Dendritic cell treated with granulocyte-macrophage colony-stimulating factor and Interleukin-4, amounts not matched to agents 40 ng/mL and 50 ng/mL, for 4 days (primary cell): ENCODE measurements around the gene APOLD1.

ENCODE experiments used
- H3K27ac Mint-ChIP-seq: one replicate; pipeline ENCODE4 v1.8.0; 2022; ENCODE audit warnings: mild to moderate bottlenecking, mixed read lengths
- H3K27me3 Mint-ChIP-seq: one replicate; pipeline ENCODE4 v1.8.0; 2022; ENCODE audit warnings: mild to moderate bottlenecking, mixed read lengths
- H3K36me3 Mint-ChIP-seq: one replicate; pipeline ENCODE4 v1.8.0; 2022; ENCODE audit warnings: low read depth, mixed read lengths
- H3K4me1 Mint-ChIP-seq: one replicate; pipeline ENCODE4 v1.8.0; 2022; ENCODE audit warnings: low read depth, mixed read lengths
- H3K4me3 Mint-ChIP-seq: one replicate; pipeline ENCODE4 v1.8.0; 2022; ENCODE audit warnings: mild to moderate bottlenecking, moderate library complexity, mixed read lengths
- H3K9me3 Mint-ChIP-seq: one replicate; pipeline ENCODE4 v1.8.0; 2022; ENCODE audit warnings: mixed read lengths
- intact Hi-C: fragments of 100-400 bp; cut with micrococcal nuclease; formaldehyde crosslinking; loops from one replicate; pipeline ENCODE4 v1.15.0; 2022

Gene APOLD1

GRCh38 chr12:12764824-12765223 is 20.6 kb upstream of the APOLD1 start:
- H3K36me3 Mint-ChIP-seq: no peaks in the 10 kb centered on the region
- H3K27ac Mint-ChIP-seq: no peak overlapping the region
- H3K9me3 Mint-ChIP-seq: peaks cover 4% of the 10 kb centered on the region
- H3K27me3 Mint-ChIP-seq: no peaks in the 10 kb centered on the region
- H3K4me3 Mint-ChIP-seq: no peak overlapping the region
- no peaks in the 10 kb centered on the region for H3K4me1 Mint-ChIP-seq
- intact Hi-C loops: no loop called here

- H3K27me3 Mint-ChIP-seq: no peaks in the 10 kb centered on the region
- no peak overlapping the region for H3K27ac Mint-ChIP-seq
- no peaks in the 10 kb centered on the region for H3K36me3 Mint-ChIP-seq
- H3K4me1 Mint-ChIP-seq: no peaks in the 10 kb centered on the region
- no peak overlapping the region for H3K4me3 Mint-ChIP-seq
- peaks cover 14% of the 10 kb centered on the region for H3K9me3 Mint-ChIP-seq
- intact Hi-C loops: no loop called here
These were observed 15.2 kb upstream of the APOLD1 start for GRCh38 chr12:12770262-12770661.

GRCh38 chr12:12774791-12775190 is 10.7 kb upstream of the APOLD1 start:
- peaks cover 4% of the 10 kb centered on the region for H3K4me1 Mint-ChIP-seq
- no peak overlapping the region for H3K27ac Mint-ChIP-seq
- H3K4me3 Mint-ChIP-seq: no peak overlapping the region
- intact Hi-C loops: no loop called here
- H3K36me3 Mint-ChIP-seq: no peaks in the 10 kb centered on the region
- H3K9me3 Mint-ChIP-seq: peaks cover 10% of the 10 kb centered on the region
- H3K27me3 Mint-ChIP-seq: no peaks in the 10 kb centered on the region

- no peaks in the 10 kb centered on the region for H3K36me3 Mint-ChIP-seq
- no peak overlapping the region for H3K27ac Mint-ChIP-seq
- no peak overlapping the region for H3K4me3 Mint-ChIP-seq
- H3K4me1 Mint-ChIP-seq: peaks cover 5% of the 10 kb centered on the region
- no peaks in the 10 kb centered on the region for H3K27me3 Mint-ChIP-seq
- intact Hi-C loops: no loop called here
- no peaks in the 10 kb centered on the region for H3K9me3 Mint-ChIP-seq
These were observed 9.2 kb upstream of the APOLD1 start for GRCh38 chr12:12776261-12776660.

- no peaks in the 10 kb centered on the region for H3K27me3 Mint-ChIP-seq
- H3K4me3 Mint-ChIP-seq: no peak overlapping the region
- no peaks in the 10 kb centered on the region for H3K9me3 Mint-ChIP-seq
These were observed 8.4 kb upstream of the APOLD1 start for GRCh38 chr12:12777092-12777491.

GRCh38 chr12:12779007-12779406 is 6.5 kb upstream of the APOLD1 start:
- H3K4me3 Mint-ChIP-seq: no peak overlapping the region
- H3K36me3 Mint-ChIP-seq: no peaks in the 10 kb centered on the region
- peaks cover 5% of the 10 kb centered on the region for H3K4me1 Mint-ChIP-seq
- intact Hi-C loops: no loop called here
- no peak overlapping the region for H3K27ac Mint-ChIP-seq
- no peaks in the 10 kb centered on the region for H3K9me3 Mint-ChIP-seq
- no peaks in the 10 kb centered on the region for H3K27me3 Mint-ChIP-seq

More at GRCh38 chr12:12777092-12777491, 8.4 kb upstream of the APOLD1 start:
- H3K4me1 Mint-ChIP-seq: peaks cover 5% of the 10 kb centered on the region
- no peaks in the 10 kb centered on the region for H3K36me3 Mint-ChIP-seq
- intact Hi-C loops: no loop called here
- no peak overlapping the region for H3K27ac Mint-ChIP-seq

GRCh38 chr12:12779529-12779928 is 5.9 kb upstream of the APOLD1 start:
- H3K9me3 Mint-ChIP-seq: no peaks in the 10 kb centered on the region
- peaks cover 5% of the 10 kb centered on the region for H3K4me1 Mint-ChIP-seq
- no peaks in the 10 kb centered on the region for H3K36me3 Mint-ChIP-seq
- H3K27ac Mint-ChIP-seq: no peak overlapping the region
- H3K4me3 Mint-ChIP-seq: no peak overlapping the region
- no peaks in the 10 kb centered on the region for H3K27me3 Mint-ChIP-seq
- intact Hi-C loops: no loop called here

- H3K27me3 Mint-ChIP-seq: peaks cover 7% of the 10 kb centered on the region
- no peak overlapping the region for H3K4me3 Mint-ChIP-seq
- H3K4me1 Mint-ChIP-seq: peaks cover 21% of the 10 kb centered on the region
- H3K36me3 Mint-ChIP-seq: no peaks in the 10 kb centered on the region
- intact Hi-C loops: loop anchor here (10.0 kb wide), 1 partner anchor 201 kb away; no protein-coding TSS in a partner anchor
- H3K9me3 Mint-ChIP-seq: no peaks in the 10 kb centered on the region
- H3K27ac Mint-ChIP-seq: no peak overlapping the region
These were observed 1.3 kb upstream of the APOLD1 start for GRCh38 chr12:12784116-12784515.

GRCh38 chr12:12786351-12786705 is 869 bp downstream of the APOLD1 start:
- intact Hi-C loops: loop anchor here (2.0 to 10.0 kb wide), 3 partner anchors 22 to 198 kb away; no protein-coding TSS in a partner anchor

GRCh38 chr12:12786706-12787601 is 1.5 kb downstream of the APOLD1 start:
- H3K9me3 Mint-ChIP-seq: no peaks in the 10 kb centered on the region
- peak overlapping the region; percentile 81 for H3K27ac Mint-ChIP-seq
- H3K36me3 Mint-ChIP-seq: no peaks in the 10 kb centered on the region
- H3K4me1 Mint-ChIP-seq: peaks cover 16% of the 10 kb centered on the region
- H3K27me3 Mint-ChIP-seq: peaks cover 7% of the 10 kb centered on the region
- intact Hi-C loops: loop anchor here (2.0 to 10.0 kb wide), 3 partner anchors 22 to 198 kb away; no protein-coding TSS in a partner anchor
- H3K4me3 Mint-ChIP-seq: peak overlapping the region; percentile 79

More at GRCh38 chr12:12786351-12786705, 869 bp downstream of the APOLD1 start:
- Mint-ChIP-seq H3K27ac (peak overlapping the region; percentile 81), H3K4me3 (peak overlapping the region; percentile 79), H3K9me3 (no peaks in the 10 kb centered on the region), H3K36me3 (no peaks in the 10 kb centered on the region), H3K27me3 (peaks cover 7% of the 10 kb centered on the region), H3K4me1 (peaks cover 16% of the 10 kb centered on the region)

- H3K36me3 Mint-ChIP-seq: no peaks in the 10 kb centered on the region
- H3K9me3 Mint-ChIP-seq: no peaks in the 10 kb centered on the region
- intact Hi-C loops: loop anchor here (5.0 to 10.0 kb wide), 2 partner anchors 124 to 197 kb away; no protein-coding TSS in a partner anchor
- peaks cover 16% of the 10 kb centered on the region for H3K4me1 Mint-ChIP-seq
- H3K27ac Mint-ChIP-seq: no peak overlapping the region
- H3K4me3 Mint-ChIP-seq: no peak overlapping the region
- peaks cover 7% of the 10 kb centered on the region for H3K27me3 Mint-ChIP-seq
These were observed 2.7 kb downstream of the APOLD1 start for GRCh38 chr12:12788131-12788530.

- no peaks in the 10 kb centered on the region for H3K36me3 Mint-ChIP-seq
- H3K4me1 Mint-ChIP-seq: peaks cover 16% of the 10 kb centered on the region
These were observed 3.4 kb downstream of the APOLD1 start for GRCh38 chr12:12788675-12789368.

GRCh38 chr12:12790956-12791355 is 5.5 kb downstream of the APOLD1 start:
- peaks cover 16% of the 10 kb centered on the region for H3K4me1 Mint-ChIP-seq
- no peaks in the 10 kb centered on the region for H3K9me3 Mint-ChIP-seq
- peaks cover 7% of the 10 kb centered on the region for H3K27me3 Mint-ChIP-seq
- H3K27ac Mint-ChIP-seq: no peak overlapping the region
- intact Hi-C loops: no loop called here
- H3K4me3 Mint-ChIP-seq: no peak overlapping the region
- no peaks in the 10 kb centered on the region for H3K36me3 Mint-ChIP-seq

More at GRCh38 chr12:12788675-12789368, 3.4 kb downstream of the APOLD1 start:
- Mint-ChIP-seq H3K4me3 (no peak overlapping the region), H3K27ac (no peak overlapping the region), H3K9me3 (no peaks in the 10 kb centered on the region), H3K27me3 (peaks cover 7% of the 10 kb centered on the region)
- intact Hi-C loops: loop anchor here (5.0 to 10.0 kb wide), 2 partner anchors 123 to 196 kb away; no protein-coding TSS in a partner anchor

GRCh38 chr12:12791756-12792369 is 6.4 kb downstream of the APOLD1 start:
- H3K9me3 Mint-ChIP-seq: no peaks in the 10 kb centered on the region
- peaks cover 16% of the 10 kb centered on the region for H3K4me1 Mint-ChIP-seq
- intact Hi-C loops: no loop called here
- H3K27me3 Mint-ChIP-seq: peaks cover 7% of the 10 kb centered on the region
- H3K4me3 Mint-ChIP-seq: no peak overlapping the region
- no peak overlapping the region for H3K27ac Mint-ChIP-seq
- H3K36me3 Mint-ChIP-seq: no peaks in the 10 kb centered on the region
